Activated T-cell treated with anti-CD3 and anti-CD28 coated beads for 1 hour (primary cell): ENCODE data around the gene TRIM52.
"Not testable (repeated sequence)": the region's sequence is repeated elsewhere in the genome, so short reads cannot be mapped to it uniquely, and the experiment has no call there.

Experiments used
- DNase-seq: peaks from one replicate; pipeline ENCODE4 v3.0.0-alpha.2; 2020; ENCODE audit warnings: low read depth

TRIM52 gene

GRCh38 chr5:181233088-181233800, 27.7 kb downstream of the TRIM52 start:
- DNase-seq: no peak

- no peak for DNase-seq
Observed at GRCh38 chr5:181232593-181232992, 28.4 kb downstream of the TRIM52 start.

GRCh38 chr5:181231432-181231831, 29.5 kb downstream of the TRIM52 start:
- no peak for DNase-seq

DNA sequence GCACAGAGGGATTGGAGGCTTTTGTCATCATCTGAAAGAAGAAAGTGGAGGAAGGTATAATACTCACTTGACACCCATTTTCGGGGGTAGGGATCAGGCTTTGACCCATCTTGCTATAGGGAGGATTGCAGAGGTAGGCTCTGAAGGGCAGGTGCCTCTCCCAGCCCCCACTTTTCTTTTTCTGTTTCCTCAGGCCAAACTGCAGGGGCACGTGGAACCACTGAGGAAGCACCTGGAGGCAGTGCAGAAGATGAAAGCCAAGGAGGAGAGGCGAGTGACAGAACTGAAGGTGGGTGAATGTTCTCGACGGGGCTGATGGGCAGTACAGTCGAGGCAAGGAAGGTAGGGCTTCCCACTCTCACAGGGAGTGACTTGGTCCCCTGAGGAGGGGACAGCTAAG, 30.4 kb downstream of the TRIM52 start:
- no peak for DNase-seq

GRCh38 chr5:181229996-181230395, 30.9 kb downstream of the TRIM52 start:
- no peak for DNase-seq

GRCh38 chr5:181224390-181225229, 36.3 kb downstream of the TRIM52 start:
- no peak for DNase-seq

GRCh38 chr5:181223729-181224389, 37.1 kb downstream of the TRIM52 start:
- DNase-seq: no peak

- DNase-seq: peak; percentile 96
Observed at GRCh38 chr5:181223058-181223728, 37.8 kb downstream of the TRIM52 start, which contains the start of gene TRIM41. TRIM41 (plus strand) TSS chr5:181223281; CDS start chr5:181224000, 719 bp downstream.

- no peak for DNase-seq
Observed at GRCh38 chr5:181222630-181223057, 38.3 kb downstream of the TRIM52 start.

DNA sequence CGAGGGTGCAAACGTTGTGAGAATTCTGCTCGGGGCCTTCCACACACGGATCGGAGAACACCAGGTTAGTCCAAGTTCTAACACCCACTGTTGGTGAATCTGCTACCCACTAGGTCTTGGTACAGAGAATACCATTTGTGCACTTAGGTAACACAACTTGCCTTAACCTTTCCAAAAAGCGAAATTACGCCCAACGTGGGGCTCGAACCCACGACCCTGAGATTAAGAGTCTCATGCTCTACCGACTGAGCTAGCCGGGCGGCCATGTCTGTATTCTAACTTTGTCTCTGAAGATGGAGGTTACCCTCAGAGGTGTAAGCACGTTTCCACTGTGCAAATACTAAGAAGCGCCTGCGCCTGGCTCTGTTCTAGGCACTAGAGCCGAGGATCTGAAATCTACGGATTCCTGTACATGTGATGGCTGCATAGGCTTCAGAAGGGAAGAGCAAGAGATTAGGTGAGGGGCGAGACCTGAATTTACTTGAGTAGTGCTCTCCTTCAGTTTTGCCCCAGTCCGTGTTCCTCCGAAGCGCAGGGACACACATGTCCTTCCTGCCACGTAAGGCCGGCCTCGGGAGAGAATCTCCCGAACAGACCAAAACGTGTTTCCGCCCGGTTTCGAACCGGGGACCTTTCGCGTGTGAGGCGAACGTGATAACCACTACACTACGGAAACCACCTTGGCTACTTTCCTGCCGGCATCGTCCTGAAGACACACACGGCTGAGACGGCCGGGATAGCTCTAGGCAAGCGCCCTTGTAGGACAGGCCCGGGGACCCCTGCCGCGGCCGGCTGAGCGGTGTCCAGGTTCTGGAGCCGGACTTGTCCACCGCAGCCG, 38.9 kb downstream of the TRIM52 start:
- peak; percentile 97 for DNase-seq

- no peak for DNase-seq
Observed at GRCh38 chr5:181221105-181221791, 39.7 kb downstream of the TRIM52 start.

- no peak for DNase-seq
Observed at GRCh38 chr5:181220178-181220515, 40.8 kb downstream of the TRIM52 start.

GRCh38 chr5:181219262-181220177, 41.4 kb downstream of the TRIM52 start:
- no peak for DNase-seq

DNA sequence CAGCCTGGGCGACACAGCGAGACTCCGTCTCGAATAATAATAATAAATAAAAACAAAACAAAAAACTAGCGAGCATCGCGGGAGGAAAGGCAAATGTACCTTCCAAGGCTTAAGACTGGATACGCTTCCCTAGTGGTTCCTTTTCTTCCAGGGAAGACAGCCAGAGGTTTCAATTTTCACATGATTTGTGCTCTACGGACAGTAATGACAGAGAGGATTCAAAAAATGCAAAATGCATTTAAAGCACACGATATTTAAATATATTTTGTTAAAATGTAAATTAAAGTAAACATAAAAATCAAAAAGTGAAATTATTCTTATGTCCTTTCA, 42.2 kb downstream of the TRIM52 start:
- DNase-seq: no peak

GRCh38 chr5:181217803-181218062, 43.2 kb downstream of the TRIM52 start:
- DNase-seq: no peak

DNA sequence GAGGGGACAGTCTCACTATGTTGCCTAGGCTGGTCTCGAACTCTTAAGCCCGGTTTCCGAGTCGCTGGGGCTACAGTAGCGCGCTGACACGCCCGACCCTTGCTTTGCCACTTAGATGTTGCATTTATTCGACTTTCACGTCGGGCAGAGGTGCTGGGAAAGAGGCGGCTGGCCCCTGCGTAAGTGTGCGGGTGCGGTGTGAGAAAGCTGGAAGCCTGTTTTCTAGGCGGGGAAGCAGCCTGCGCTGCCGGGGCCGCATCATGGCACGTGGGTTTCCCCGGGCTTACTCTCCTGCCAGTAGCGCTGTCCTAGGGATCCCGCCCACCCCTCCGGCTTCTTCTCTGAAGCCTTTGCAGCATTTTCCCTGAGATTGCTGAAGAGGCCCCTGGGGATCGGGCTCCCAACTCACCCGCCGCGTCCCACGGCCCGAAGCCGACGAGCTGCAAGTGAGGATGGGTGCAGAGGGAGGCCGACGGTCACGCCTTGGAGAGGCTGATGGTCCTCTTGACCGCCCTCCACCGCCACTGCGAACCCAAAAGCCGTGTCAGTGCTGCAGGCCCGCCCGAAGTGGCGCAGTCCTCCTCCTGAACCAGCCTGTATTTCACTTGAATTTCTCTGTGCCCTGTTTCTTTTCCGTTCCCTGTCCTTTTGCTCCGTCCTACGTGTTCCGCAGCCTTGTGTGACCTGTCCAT, 43.7 kb downstream of the TRIM52 start:
- no peak for DNase-seq

GRCh38 chr5:181215997-181216989, 44.6 kb downstream of the TRIM52 start:
- no peak for DNase-seq

- DNase-seq: not testable (repeated sequence)
Observed at GRCh38 chr5:181214249-181214648, 46.7 kb downstream of the TRIM52 start.
